BLaER1 (cell line): ENCODE measurements around the gene TSTD1.
"Not testable (repeated sequence)": the region's sequence is repeated elsewhere in the genome, so short reads cannot be mapped to it uniquely, and the experiment has no call there.

Experiments
- H3K27ac ChIP-seq: shearing (Covaris generic); formaldehyde crosslinking; 2 replicates; pipeline ENCODE4 v1.8.1; 2022
- H3K27me3 ChIP-seq: shearing (Covaris generic); formaldehyde crosslinking; 2 replicates; pipeline ENCODE4 v1.8.1; 2022
- H3K36me3 ChIP-seq: shearing (Covaris generic); formaldehyde crosslinking; 2 replicates; pipeline ENCODE4 v1.8.1; 2022
- H3K4me1 ChIP-seq: shearing (Covaris generic); formaldehyde crosslinking; 2 replicates; pipeline ENCODE4 v1.8.1; 2022
- H3K4me2 ChIP-seq: shearing (Covaris generic); formaldehyde crosslinking; 2 replicates; pipeline ENCODE4 v1.8.1; 2022
- H3K4me3 ChIP-seq: shearing (Covaris generic); formaldehyde crosslinking; 2 replicates; pipeline ENCODE4 v1.8.1; 2022
- H3K9ac ChIP-seq: shearing (Covaris generic); formaldehyde crosslinking; 2 replicates; pipeline ENCODE4 v1.8.1; 2022
- H3K9me3 ChIP-seq: shearing (Covaris generic); formaldehyde crosslinking; 2 replicates; pipeline ENCODE4 v1.8.1; 2022
- H4K20me1 ChIP-seq: shearing (Covaris generic); formaldehyde crosslinking; 2 replicates; pipeline ENCODE4 v1.8.1; 2022
- Cebpa-rat ChIP-seq: shearing (Covaris generic); IDR thresholded peaks from 2 replicates; pipeline ENCODE4 v1.8.1; 2022

Gene TSTD1

DNA sequence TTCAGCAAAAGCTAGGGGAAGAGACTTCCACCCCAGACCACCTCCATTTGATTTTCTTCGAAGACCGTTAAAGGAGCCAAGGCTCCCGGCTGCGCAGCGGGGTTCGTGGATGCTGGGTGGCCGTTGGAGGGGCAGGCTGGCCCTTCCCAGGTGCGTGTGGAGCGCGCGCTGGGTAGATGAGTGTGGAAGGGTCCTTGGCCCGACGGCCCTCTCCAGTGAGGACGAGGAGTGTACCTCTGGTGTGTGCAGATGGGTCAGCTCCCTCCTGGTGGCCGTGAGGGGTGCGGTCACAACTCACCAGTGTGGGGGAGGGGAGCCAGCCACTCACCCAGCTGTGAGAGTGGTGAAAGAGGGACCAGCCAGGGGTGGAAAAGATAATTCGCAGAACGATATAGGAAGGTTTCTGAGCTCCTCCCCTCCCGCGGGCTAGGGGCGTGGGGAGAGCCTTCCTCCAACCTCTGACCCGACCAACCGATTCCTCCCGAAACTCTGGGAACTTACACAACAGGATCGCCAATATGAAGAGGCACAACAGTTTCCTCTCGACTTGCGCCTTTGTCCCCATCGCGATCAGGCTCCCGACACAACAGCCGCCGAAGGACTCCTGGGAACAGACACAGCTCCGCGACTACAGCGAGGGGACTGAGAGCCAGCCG, 18.1 kb downstream of the TSTD1 start, which contains the start of gene F11R:
TSS of gene F11R (minus strand) at position 644 of the 656 bp plus-strand sequence. CDS start at position 565, 79 bp downstream.
- Histone ChIP-seq H3K9me3 (no peaks in the 10 kb centered on the region), H3K9ac (peak within 1 kb of the TSS; percentile 69), H3K36me3 (no peaks in the 10 kb centered on the region), H3K4me3 (peak within 1 kb of the TSS; percentile 76), H3K4me1 (peaks cover 39% of the 10 kb centered on the region), H3K27me3 (no peaks in the 10 kb centered on the region), H3K27ac (peak within 1 kb of the TSS; percentile 70), H3K4me2 (peak within 1 kb of the TSS; percentile 81), H4K20me1 (peaks cover 12% of the 10 kb centered on the region; the same call in 1 of the 2 replicates)
- no peak for TF ChIP-seq Cebpa-rat

DNA sequence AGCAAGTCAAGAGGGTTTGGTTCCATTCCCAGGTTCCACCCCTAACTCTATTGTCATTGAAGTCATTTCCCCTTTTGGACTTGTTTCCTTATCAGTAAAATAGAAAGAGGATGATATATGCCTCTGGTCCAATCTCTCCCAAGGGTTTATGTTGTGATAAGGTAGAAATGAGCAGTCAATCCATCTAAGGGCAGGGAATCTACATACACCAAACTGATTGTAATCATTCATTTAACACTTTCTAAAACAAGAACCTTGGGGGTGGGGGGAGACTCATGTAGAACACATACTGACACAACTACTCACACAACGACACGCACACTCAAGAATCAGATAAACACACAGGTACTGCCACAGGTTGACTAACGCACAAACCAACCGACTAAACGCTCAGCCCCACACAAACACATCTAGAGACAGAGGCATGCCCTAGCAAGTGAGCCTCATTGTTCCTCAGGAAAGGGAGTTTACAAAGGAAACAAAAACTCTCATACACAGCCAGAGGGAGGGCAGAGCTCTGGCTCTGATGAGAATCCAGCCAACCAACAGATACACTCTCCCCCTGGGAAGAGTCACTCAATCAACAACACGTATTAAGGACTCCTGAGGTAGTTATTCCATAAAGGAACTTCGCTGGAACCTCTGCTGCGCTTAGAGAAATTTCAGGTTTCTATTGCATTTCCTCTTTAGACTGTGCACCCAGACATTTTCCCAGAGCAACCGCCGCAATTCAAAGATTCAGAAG, 18.8 kb downstream of the TSTD1 start:
- H4K20me1 ChIP-seq = peaks cover 12% of the 10 kb centered on the region; the same call in 1 of the 2 replicates
- no peaks in the 10 kb centered on the region for H3K36me3 ChIP-seq
- no peaks in the 10 kb centered on the region for H3K27me3 ChIP-seq
- H3K27ac ChIP-seq = peak overlapping the region; percentile 70
- H3K4me3 ChIP-seq = peak overlapping the region; percentile 76
- peak overlapping the region; percentile 69 for H3K9ac ChIP-seq
- TF ChIP-seq Cebpa-rat = no peak
- H3K4me1 ChIP-seq = peaks cover 39% of the 10 kb centered on the region
- H3K9me3 ChIP-seq = no peaks in the 10 kb centered on the region
- peak overlapping the region; percentile 81 for H3K4me2 ChIP-seq

- H3K27ac ChIP-seq, H3K9ac ChIP-seq, H3K9me3 ChIP-seq, H3K36me3 ChIP-seq, H3K27me3 ChIP-seq: not testable (repeated sequence)
- peaks cover 12% of the 10 kb centered on the region; the same call in 1 of the 2 replicates for H4K20me1 ChIP-seq
- H3K4me2 ChIP-seq = peak overlapping the region; percentile 81
- H3K4me1 ChIP-seq = peaks cover 44% of the 10 kb centered on the region
- peak overlapping the region; percentile 76 for H3K4me3 ChIP-seq
Measured at GRCh38 chr1:161019111-161019660, 19.6 kb downstream of the TSTD1 start.

- Histone ChIP-seq H3K27me3 (no peaks in the 10 kb centered on the region), H3K9ac (no peak overlapping the region), H4K20me1 (peaks cover 12% of the 10 kb centered on the region; the same call in 1 of the 2 replicates), H3K9me3 (no peaks in the 10 kb centered on the region), H3K27ac (no peak overlapping the region), H3K4me1 (peaks cover 50% of the 10 kb centered on the region), H3K4me3 (no peak overlapping the region), H3K36me3 (no peaks in the 10 kb centered on the region), H3K4me2 (peak overlapping the region; percentile 81)
- no peak for TF ChIP-seq Cebpa-rat
Measured at GRCh38 chr1:161018631-161018930, 20.2 kb downstream of the TSTD1 start.

GRCh38 chr1:161017756-161018630, 20.8 kb downstream of the TSTD1 start:
- Histone ChIP-seq H3K4me1 (peaks cover 56% of the 10 kb centered on the region), H3K9ac (no peak overlapping the region), H3K27me3 (no peaks in the 10 kb centered on the region), H4K20me1 (peaks cover 12% of the 10 kb centered on the region; the same call in 1 of the 2 replicates), H3K4me3 (no peak overlapping the region), H3K36me3 (no peaks in the 10 kb centered on the region), H3K27ac (no peak overlapping the region), H3K9me3 (no peaks in the 10 kb centered on the region), H3K4me2 (peak overlapping the region; percentile 81; the same call in 1 of the 2 replicates)
- no peak for TF ChIP-seq Cebpa-rat

GRCh38 chr1:161017181-161017580, 21.6 kb downstream of the TSTD1 start:
- H3K9ac ChIP-seq, H3K4me3 ChIP-seq, H3K9me3 ChIP-seq, H3K36me3 ChIP-seq, H3K27ac ChIP-seq, H3K4me2 ChIP-seq, H3K27me3 ChIP-seq: not testable (repeated sequence)
- H3K4me1 ChIP-seq = peaks cover 61% of the 10 kb centered on the region
- H4K20me1 ChIP-seq = peaks cover 12% of the 10 kb centered on the region; the same call in 1 of the 2 replicates

GRCh38 chr1:161016683-161017082, 22.1 kb downstream of the TSTD1 start:
- H3K9me3 ChIP-seq, H3K4me2 ChIP-seq, H3K27ac ChIP-seq, H3K36me3 ChIP-seq, H3K9ac ChIP-seq, H3K27me3 ChIP-seq, H3K4me3 ChIP-seq: not testable (repeated sequence)
- H3K4me1 ChIP-seq = peaks cover 57% of the 10 kb centered on the region
- H4K20me1 ChIP-seq = peaks cover 12% of the 10 kb centered on the region; the same call in 1 of the 2 replicates

- H3K9me3 ChIP-seq = no peaks in the 10 kb centered on the region
- peak overlapping the region; percentile 89 for H3K4me2 ChIP-seq
- H3K9ac ChIP-seq = peak overlapping the region; percentile 59
- peaks cover 32% of the 10 kb centered on the region for H3K4me1 ChIP-seq
- peaks cover 6% of the 10 kb centered on the region; the same call in 1 of the 2 replicates for H3K36me3 ChIP-seq
- peak; percentile 88 for TF ChIP-seq Cebpa-rat
- peak overlapping the region; percentile 56 for H3K4me3 ChIP-seq
- no peaks in the 10 kb centered on the region for H3K27me3 ChIP-seq
- peak overlapping the region; percentile 83 for H3K27ac ChIP-seq
- peaks cover 27% of the 10 kb centered on the region; the same call in 1 of the 2 replicates for H4K20me1 ChIP-seq
Measured at GRCh38 chr1:161013488-161014230, 25.1 kb downstream of the TSTD1 start.

DNA sequence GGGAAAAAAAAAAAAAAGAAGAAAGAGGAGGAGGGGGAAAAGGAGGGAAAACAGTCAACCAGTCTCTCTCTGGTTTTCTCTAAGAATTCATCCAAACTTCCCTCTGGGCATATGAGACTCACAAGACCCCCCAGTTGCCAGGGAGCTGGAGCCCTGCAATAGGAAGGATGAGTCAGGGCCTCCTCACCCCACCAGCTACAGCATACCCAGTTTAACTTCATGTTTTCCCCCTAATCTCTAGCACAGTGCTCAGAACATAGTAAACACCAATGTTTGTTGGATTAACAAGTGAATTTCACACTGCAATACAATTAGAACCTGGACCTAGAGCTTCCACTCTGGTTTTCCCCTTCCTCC, 25.7 kb downstream of the TSTD1 start:
- peak overlapping the region; percentile 89 for H3K4me2 ChIP-seq
- no peaks in the 10 kb centered on the region for H3K27me3 ChIP-seq
- peak overlapping the region; percentile 56 for H3K4me3 ChIP-seq
- peaks cover 12% of the 10 kb centered on the region; the same call in 1 of the 2 replicates for H3K36me3 ChIP-seq
- TF ChIP-seq Cebpa-rat = no peak
- H3K9ac ChIP-seq = peak overlapping the region; percentile 59
- H3K27ac ChIP-seq = peak overlapping the region; percentile 83
- peaks cover 26% of the 10 kb centered on the region for H3K4me1 ChIP-seq
- no peaks in the 10 kb centered on the region for H3K9me3 ChIP-seq
- H4K20me1 ChIP-seq = peaks cover 27% of the 10 kb centered on the region; the same call in 1 of the 2 replicates
